MM.1S (cell line): Measurements from ENCODE around the gene MAGIX.
"Not testable (repeated sequence)": the region's sequence is repeated elsewhere in the genome, so short reads cannot be mapped to it uniquely, and the experiment has no call there.

ENCODE experiments used
- DNase-seq: peaks from one replicate; pipeline ENCODE4 v3.0.0-alpha.2; 2015
- H2AFZ ChIP-seq: fragments of 300-600 bp; sonication (generic); 2 replicates; pipeline ENCODE4 v1.6.0; 2016; ENCODE audit warnings: antibody characterized with exemption, low read length
- H3F3A ChIP-seq: fragments of 300-600 bp; sonication (generic); 2 replicates; pipeline ENCODE4 v1.6.1; 2016; ENCODE audit warnings: mild to moderate bottlenecking, antibody characterized with exemption, low read length, moderate library complexity, mixed read lengths; ENCODE audit not compliant: insufficient read depth
- H3K27ac ChIP-seq: fragments of 300-600 bp; sonication (generic); 2 replicates; pipeline ENCODE4 v1.5.1; 2016; ENCODE audit warnings: mild to moderate bottlenecking, low read length
- H3K27me3 ChIP-seq: fragments of 300-600 bp; sonication (generic); replicated peaks from 2 replicates; pipeline ENCODE4 v1.6.0; 2016; ENCODE audit warnings: low read length; ENCODE audit not compliant: insufficient read depth
- H3K36me3 ChIP-seq: fragments of 300-600 bp; sonication (generic); replicated peaks from 2 replicates; pipeline ENCODE4 v1.6.1; 2016; ENCODE audit warnings: mild to moderate bottlenecking, low read length, mixed read lengths; ENCODE audit not compliant: insufficient read depth
- H3K4me1 ChIP-seq: fragments of 300-600 bp; sonication (generic); 2 replicates; pipeline ENCODE4 v1.6.1; 2016; ENCODE audit warnings: low read length, mixed read lengths
- H3K4me2 ChIP-seq: fragments of 300-600 bp; sonication (generic); 2 replicates; pipeline ENCODE4 v1.6.0; 2016; ENCODE audit warnings: low read depth, low read length
- H3K4me3 ChIP-seq: fragments of 300-600 bp; sonication (generic); 2 replicates; pipeline ENCODE4 v1.5.1; 2016; ENCODE audit warnings: low read length, mixed read lengths
- H3K79me2 ChIP-seq: fragments of 300-600 bp; sonication (generic); 2 replicates; pipeline ENCODE4 v1.6.1; 2016; ENCODE audit warnings: mixed run types, low read length, mixed read lengths
- H3K9ac ChIP-seq: fragments of 300-600 bp; sonication (generic); 2 replicates; pipeline ENCODE4 v1.6.1; 2016; ENCODE audit warnings: low read length, mixed read lengths
- H3K9me2 ChIP-seq: fragments of 300-600 bp; sonication (generic); replicated peaks from 2 replicates; pipeline ENCODE4 v1.6.1; 2016; ENCODE audit warnings: mild to moderate bottlenecking, low read length, mixed read lengths; ENCODE audit not compliant: insufficient read depth
- H3K9me3 ChIP-seq: fragments of 300-600 bp; sonication (generic); replicated peaks from 2 replicates; pipeline ENCODE4 v1.6.1; 2016; ENCODE audit warnings: mild to moderate bottlenecking, low read length, mixed read lengths; ENCODE audit not compliant: insufficient read depth
- H4K20me1 ChIP-seq: fragments of 300-600 bp; sonication (generic); 2 replicates; pipeline ENCODE4 v1.6.1; 2016; ENCODE audit warnings: mild to moderate bottlenecking, low read length, moderate library complexity, mixed read lengths; ENCODE audit not compliant: insufficient read depth
- CTCF ChIP-seq: fragments of 300-600 bp; sonication (generic); IDR thresholded peaks from 2 replicates; pipeline ENCODE4 v1.5.1; 2016; ENCODE audit warnings: antibody characterized with exemption, low read length, mixed read lengths
- EZH2 ChIP-seq: fragments of 300-600 bp; sonication (generic); optimal IDR thresholded peaks from 2 replicates; pipeline ENCODE3; 2017; ENCODE audit warnings: low read depth, mild to moderate bottlenecking, antibody characterized with exemption, low read length, mixed read lengths
- EZH2phosphoT487 ChIP-seq: fragments of 300-600 bp; sonication (generic); IDR thresholded peaks from 2 replicates; pipeline ENCODE4 v1.6.1; 2018; ENCODE audit warnings: antibody characterized with exemption, low read length

The MAGIX gene

GRCh38 chrX:49139713-49140112 is 22.8 kb upstream of the MAGIX start:
- Histone ChIP-seq H3K27me3 (no peaks in the 10 kb centered on the region), H3K4me2 (no peak overlapping the region), H4K20me1 (no peaks in the 10 kb centered on the region), H3K9me2 (no peaks in the 10 kb centered on the region), H3K4me1 (no peaks in the 10 kb centered on the region), H3F3A (no peaks in the 10 kb centered on the region), H3K4me3 (no peak overlapping the region), H3K27ac (no peak overlapping the region), H3K9me3 (no peaks in the 10 kb centered on the region), H2AFZ (no peak overlapping the region), H3K9ac (no peak overlapping the region), H3K79me2 (no peaks in the 10 kb centered on the region), H3K36me3 (no peaks in the 10 kb centered on the region)
- no peak for DNase-seq
- TF ChIP-seq CTCF: no peak
- no peak for TF ChIP-seq EZH2
- TF ChIP-seq EZH2phosphoT487: no peak

- not testable (repeated sequence) for H3K4me2 ChIP-seq, DNase-seq
- TF ChIP-seq CTCF: 0 out of 2 replicates have a peak, but pooled peaks have one; percentile 9
Measured at GRCh38 chrX:49142264-49142663, 20.3 kb upstream of the MAGIX start.

GRCh38 chrX:49143154-49143553 is 19.4 kb upstream of the MAGIX start:
- DNase-seq, H3K9me2 ChIP-seq, H3K79me2 ChIP-seq, H3K4me3 ChIP-seq, H3K4me2 ChIP-seq, H4K20me1 ChIP-seq, H3K9ac ChIP-seq, H3K36me3 ChIP-seq, H2AFZ ChIP-seq, H3K27me3 ChIP-seq, H3K9me3 ChIP-seq, H3K27ac ChIP-seq, H3K4me1 ChIP-seq, H3F3A ChIP-seq: not testable (repeated sequence)

More at GRCh38 chrX:49142264-49142663, 20.3 kb upstream of the MAGIX start:
- not testable (repeated sequence) for H3K9ac ChIP-seq, H3K9me3 ChIP-seq, H3K4me1 ChIP-seq, H2AFZ ChIP-seq, H3K9me2 ChIP-seq, H3K4me3 ChIP-seq, H3K79me2 ChIP-seq, H3F3A ChIP-seq, H4K20me1 ChIP-seq, H3K36me3 ChIP-seq, H3K27ac ChIP-seq, H3K27me3 ChIP-seq

- no peaks in the 10 kb centered on the region for H3K9me2 ChIP-seq
- H3K27me3 ChIP-seq: no peaks in the 10 kb centered on the region
- no peaks in the 10 kb centered on the region for H4K20me1 ChIP-seq
- no peaks in the 10 kb centered on the region for H3F3A ChIP-seq
- H3K4me2 ChIP-seq: no peak overlapping the region
- no peaks in the 10 kb centered on the region for H3K36me3 ChIP-seq
- H3K9ac ChIP-seq: no peak overlapping the region
- DNase-seq: no peak
- H2AFZ ChIP-seq: no peak overlapping the region
- H3K4me3 ChIP-seq: no peak overlapping the region
- H3K79me2 ChIP-seq: no peaks in the 10 kb centered on the region
- no peak overlapping the region for H3K27ac ChIP-seq
- TF ChIP-seq EZH2 (no peak), CTCF (no peak), EZH2phosphoT487 (no peak)
- H3K9me3 ChIP-seq: no peaks in the 10 kb centered on the region
- H3K4me1 ChIP-seq: no peaks in the 10 kb centered on the region
Measured at GRCh38 chrX:49147282-49147681, 15.3 kb upstream of the MAGIX start.
